ENCODE measurements around the gene ANKDD1B.
"Not testable (repeated sequence)": the region's sequence is repeated elsewhere in the genome, so short reads cannot be mapped to it uniquely, and the experiment has no call there.

DNA sequence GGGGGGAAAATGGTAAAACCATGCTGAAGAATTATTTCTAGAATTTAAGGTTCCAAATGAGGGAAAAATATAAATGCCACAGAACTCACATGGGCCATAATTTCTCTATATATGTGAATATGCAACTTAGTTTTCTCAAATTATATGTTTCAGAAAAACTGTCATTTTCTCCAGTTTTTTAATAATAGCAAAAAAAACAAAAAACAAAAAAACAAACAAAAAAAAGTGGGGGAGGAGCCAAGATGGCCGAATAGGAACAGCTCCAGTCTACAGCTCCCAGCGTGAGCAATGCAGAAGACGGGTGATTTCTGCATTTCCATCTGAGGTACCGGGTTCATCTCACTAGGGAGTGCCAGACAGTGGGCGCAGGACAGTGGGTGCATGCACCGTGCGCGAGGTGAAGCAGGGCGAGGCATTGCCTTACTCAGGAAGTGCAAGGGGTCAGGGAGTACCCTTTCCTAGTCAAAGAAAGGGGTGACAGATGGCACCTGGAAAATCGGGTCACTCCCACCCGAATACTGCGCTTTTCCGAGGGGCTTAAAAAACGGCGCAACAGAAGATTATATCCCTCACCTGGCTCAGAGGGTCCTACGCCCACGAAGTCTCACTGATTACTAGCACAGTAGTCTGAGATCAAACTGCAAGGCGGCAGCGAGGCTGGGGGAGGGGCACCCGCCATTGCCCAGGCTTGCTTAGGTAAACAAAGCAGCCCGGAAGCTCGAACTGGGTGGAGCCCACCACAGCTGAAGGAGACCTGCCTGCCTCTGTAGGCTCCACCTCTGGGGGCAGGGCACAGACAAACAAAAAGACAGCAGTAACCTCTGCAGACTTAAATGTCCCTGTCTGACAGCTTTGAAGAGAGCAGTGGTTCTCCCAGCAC lies 84.5 kb downstream of the ANKDD1B start:
- TF ChIP-seq, protein P1, sequence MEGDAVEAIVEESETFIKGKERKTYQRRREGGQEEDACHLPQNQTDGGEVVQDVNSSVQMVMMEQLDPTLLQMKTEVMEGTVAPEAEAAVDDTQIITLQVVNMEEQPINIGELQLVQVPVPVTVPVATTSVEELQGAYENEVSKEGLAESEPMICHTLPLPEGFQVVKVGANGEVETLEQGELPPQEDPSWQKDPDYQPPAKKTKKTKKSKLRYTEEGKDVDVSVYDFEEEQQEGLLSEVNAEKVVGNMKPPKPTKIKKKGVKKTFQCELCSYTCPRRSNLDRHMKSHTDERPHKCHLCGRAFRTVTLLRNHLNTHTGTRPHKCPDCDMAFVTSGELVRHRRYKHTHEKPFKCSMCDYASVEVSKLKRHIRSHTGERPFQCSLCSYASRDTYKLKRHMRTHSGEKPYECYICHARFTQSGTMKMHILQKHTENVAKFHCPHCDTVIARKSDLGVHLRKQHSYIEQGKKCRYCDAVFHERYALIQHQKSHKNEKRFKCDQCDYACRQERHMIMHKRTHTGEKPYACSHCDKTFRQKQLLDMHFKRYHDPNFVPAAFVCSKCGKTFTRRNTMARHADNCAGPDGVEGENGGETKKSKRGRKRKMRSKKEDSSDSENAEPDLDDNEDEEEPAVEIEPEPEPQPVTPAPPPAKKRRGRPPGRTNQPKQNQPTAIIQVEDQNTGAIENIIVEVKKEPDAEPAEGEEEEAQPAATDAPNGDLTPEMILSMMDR (conservative IDR thresholded peaks at IDR 0.05; ENCODE audit: low read depth in 2 of 2): not testable (repeated sequence)
- TF ChIP-seq ZNF331 (CRISPR knock-in tag; IDR thresholded peaks at IDR 0.05; ENCODE audit: low read depth); EZH2 (IDR thresholded peaks at IDR 0.05; ENCODE audit: low read depth, unreplicated experiment); POLR2AphosphoS5 (IDR thresholded peaks at IDR 0.05; ENCODE audit: low read depth); EZH2phosphoT487 (IDR thresholded peaks at IDR 0.05; ENCODE audit: unreplicated experiment); CREB1 (CRISPR knock-in tag; IDR thresholded peaks at IDR 0.05; ENCODE audit: low read depth); NANOG (IDR thresholded peaks at IDR 0.05; ENCODE audit: borderline replicate concordance); ETS1 (IDR thresholded peaks at IDR 0.05); ZNF114 (CRISPR knock-in tag; IDR thresholded peaks at IDR 0.05); JUNB (IDR thresholded peaks at IDR 0.05; ENCODE audit: unreplicated experiment): not testable (repeated sequence)
- TF ChIP-seq, protein P2, sequence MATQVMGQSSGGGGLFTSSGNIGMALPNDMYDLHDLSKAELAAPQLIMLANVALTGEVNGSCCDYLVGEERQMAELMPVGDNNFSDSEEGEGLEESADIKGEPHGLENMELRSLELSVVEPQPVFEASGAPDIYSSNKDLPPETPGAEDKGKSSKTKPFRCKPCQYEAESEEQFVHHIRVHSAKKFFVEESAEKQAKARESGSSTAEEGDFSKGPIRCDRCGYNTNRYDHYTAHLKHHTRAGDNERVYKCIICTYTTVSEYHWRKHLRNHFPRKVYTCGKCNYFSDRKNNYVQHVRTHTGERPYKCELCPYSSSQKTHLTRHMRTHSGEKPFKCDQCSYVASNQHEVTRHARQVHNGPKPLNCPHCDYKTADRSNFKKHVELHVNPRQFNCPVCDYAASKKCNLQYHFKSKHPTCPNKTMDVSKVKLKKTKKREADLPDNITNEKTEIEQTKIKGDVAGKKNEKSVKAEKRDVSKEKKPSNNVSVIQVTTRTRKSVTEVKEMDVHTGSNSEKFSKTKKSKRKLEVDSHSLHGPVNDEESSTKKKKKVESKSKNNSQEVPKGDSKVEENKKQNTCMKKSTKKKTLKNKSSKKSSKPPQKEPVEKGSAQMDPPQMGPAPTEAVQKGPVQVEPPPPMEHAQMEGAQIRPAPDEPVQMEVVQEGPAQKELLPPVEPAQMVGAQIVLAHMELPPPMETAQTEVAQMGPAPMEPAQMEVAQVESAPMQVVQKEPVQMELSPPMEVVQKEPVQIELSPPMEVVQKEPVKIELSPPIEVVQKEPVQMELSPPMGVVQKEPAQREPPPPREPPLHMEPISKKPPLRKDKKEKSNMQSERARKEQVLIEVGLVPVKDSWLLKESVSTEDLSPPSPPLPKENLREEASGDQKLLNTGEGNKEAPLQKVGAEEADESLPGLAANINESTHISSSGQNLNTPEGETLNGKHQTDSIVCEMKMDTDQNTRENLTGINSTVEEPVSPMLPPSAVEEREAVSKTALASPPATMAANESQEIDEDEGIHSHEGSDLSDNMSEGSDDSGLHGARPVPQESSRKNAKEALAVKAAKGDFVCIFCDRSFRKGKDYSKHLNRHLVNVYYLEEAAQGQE (IDR thresholded peaks at IDR 0.05; ENCODE audit: unreplicated experiment): not testable (repeated sequence)

All from GM23338 (cell line).